Lower lobe of right lung (tissue), 2 donors: ENCODE data around the gene CCDC152. TPM values are rescaled to one million over a fixed set of nuclear protein-coding genes. Genes with fewer than 3 reads are reported as not detected.

Source experiments
- ATAC-seq, 2 donors: fragments of 200-7000 bp; cut with Tn5 transposase; one replicate each; pipeline ENCODE4 v1.9.1; 2020 to 2022; ENCODE audit warnings: mild to moderate bottlenecking in 2 of 2, moderate library complexity in 2 of 2
- DNase-seq: peaks from one replicate; pipeline ENCODE4 v3.0.0-alpha.2; 2020
- H3K27ac ChIP-seq: fragments of 200-600 bp; one replicate; pipeline ENCODE4 v1.8.0; 2022
- H3K27me3 ChIP-seq: fragments of 200-600 bp; one replicate; pipeline ENCODE4 v1.8.0; 2022; ENCODE audit warnings: low read depth
- H3K36me3 ChIP-seq: fragments of 200-600 bp; one replicate; pipeline ENCODE4 v1.8.0; 2022; ENCODE audit warnings: mild to moderate bottlenecking
- H3K4me1 ChIP-seq: fragments of 200-600 bp; one replicate; pipeline ENCODE4 v1.8.0; 2022
- H3K4me3 ChIP-seq: fragments of 200-600 bp; one replicate; pipeline ENCODE4 v1.8.0; 2022; ENCODE audit warnings: mild to moderate bottlenecking
- H3K9me3 ChIP-seq: fragments of 200-600 bp; one replicate; pipeline ENCODE4 v1.8.0; 2022
- CTCF ChIP-seq: fragments of 200-600 bp; IDR thresholded peaks from one replicate; pipeline ENCODE4 v1.8.0; 2022; ENCODE audit warnings: antibody characterized with exemption, mild to moderate bottlenecking
- intact Hi-C: fragments of 100-400 bp; cut with DNase I; formaldehyde crosslinking; loops from one replicate; pipeline ENCODE4 v1.11.0; 2022
- total RNA-seq: library from RNA; stranded (reverse); fragmentation: NEBNext Ultra II Directional; extraction: Animal tissue kit (Norgen Biotek cat#: 25700); gene quantifications from one replicate; pipeline ENCODE4 v1.2.1, GENCODE V29; 2021
- donor health status: DM: no; HTN: yes; CAD: no; lungs with severe emphysema.

CCDC152 gene
- total RNA-seq, 1 donor from 2014 or later: 1.3 TPM

GRCh38 chr5:42781584-42781983, 25.0 kb downstream of the CCDC152 start:
- ATAC-seq: no peak
- intact Hi-C loops: no loop called here
- DNase-seq: no peak
- H3K27me3 ChIP-seq: no peaks in the 10 kb centered on the region
- H3K27ac ChIP-seq: no peak overlapping the region
- H3K4me3 ChIP-seq: no peak overlapping the region
- H3K9me3 ChIP-seq: peaks cover 5% of the 10 kb centered on the region
- H3K36me3 ChIP-seq: no peaks in the 10 kb centered on the region
- no peaks in the 10 kb centered on the region for H3K4me1 ChIP-seq
- no peak for TF ChIP-seq CTCF

- DNase-seq (no peak), ATAC-seq (no peak)
- H3K36me3 ChIP-seq: no peaks in the 10 kb centered on the region
- H3K4me3 ChIP-seq: no peak overlapping the region
- H3K27me3 ChIP-seq: no peaks in the 10 kb centered on the region
- no peaks in the 10 kb centered on the region for H3K4me1 ChIP-seq
- H3K27ac ChIP-seq: no peak overlapping the region
- H3K9me3 ChIP-seq: peaks cover 19% of the 10 kb centered on the region
- intact Hi-C loops: no loop called here
- TF ChIP-seq CTCF: no peak
Observed at GRCh38 chr5:42784132-42784531, 27.5 kb downstream of the CCDC152 start.

GRCh38 chr5:42785756-42786155, 29.1 kb downstream of the CCDC152 start:
- Histone ChIP-seq H3K4me3 (no peak overlapping the region), H3K9me3 (peaks cover 19% of the 10 kb centered on the region), H3K27me3 (no peaks in the 10 kb centered on the region), H3K4me1 (no peaks in the 10 kb centered on the region), H3K36me3 (no peaks in the 10 kb centered on the region), H3K27ac (no peak overlapping the region)
- TF ChIP-seq CTCF: no peak
- DNase-seq (no peak), ATAC-seq (no peak)
- intact Hi-C loops: no loop called here

GRCh38 chr5:42787073-42787472, 30.5 kb downstream of the CCDC152 start:
- no peak for DNase-seq
- Histone ChIP-seq H3K4me1 (no peaks in the 10 kb centered on the region), H3K27ac (no peak overlapping the region), H3K4me3 (no peak overlapping the region), H3K9me3 (peaks cover 19% of the 10 kb centered on the region), H3K27me3 (no peaks in the 10 kb centered on the region), H3K36me3 (no peaks in the 10 kb centered on the region)
- intact Hi-C loops: no loop called here
- TF ChIP-seq CTCF: no peak
- no peak for ATAC-seq

GRCh38 chr5:42787845-42788244, 31.2 kb downstream of the CCDC152 start:
- Histone ChIP-seq H3K4me3 (no peak overlapping the region), H3K4me1 (no peaks in the 10 kb centered on the region), H3K27me3 (no peaks in the 10 kb centered on the region), H3K36me3 (no peaks in the 10 kb centered on the region), H3K27ac (no peak overlapping the region), H3K9me3 (peaks cover 19% of the 10 kb centered on the region)
- DNase-seq: no peak
- TF ChIP-seq CTCF: no peak
- intact Hi-C loops: no loop called here
- no peak for ATAC-seq

GRCh38 chr5:42791151-42791550, 34.5 kb downstream of the CCDC152 start:
- no peak overlapping the region for H3K4me3 ChIP-seq
- no peak overlapping the region for H3K27ac ChIP-seq
- no peaks in the 10 kb centered on the region for H3K4me1 ChIP-seq
- no peaks in the 10 kb centered on the region for H3K36me3 ChIP-seq
- no peak for ATAC-seq
- no peak for TF ChIP-seq CTCF
- H3K27me3 ChIP-seq: no peaks in the 10 kb centered on the region
- intact Hi-C loops: no loop called here
- no peak for DNase-seq
- H3K9me3 ChIP-seq: peaks cover 18% of the 10 kb centered on the region
